T-helper 17 cell (primary cell): ENCODE data around the gene ADGRL4. TPM values are rescaled to one million over a fixed set of nuclear protein-coding genes. Genes with fewer than 3 reads are reported as not detected.

Experiments used
- ATAC-seq: fragments of 150-1000 bp; cut with Tn5 transposase; 2 replicates; pipeline ENCODE4 v1.10.0; 2021; ENCODE audit warnings: mild to moderate bottlenecking, moderate library complexity
- DNase-seq, 3 donors: peaks; one replicate each; pipeline versions ENCODE4 v3.0.0 to v3.0.0-alpha.2; 2020 to 2021
- H3K9me3 ChIP-seq: one replicate; pipeline ENCODE4 v1.7.0; 2013; ENCODE audit warnings: low read length, mild to moderate bottlenecking; ENCODE audit not compliant: control insufficient read depth, poor library complexity, severe bottlenecking
- H3K27ac Mint-ChIP-seq: one replicate; pipeline ENCODE4 v1.8.0; 2022; ENCODE audit warnings: mild to moderate bottlenecking, moderate library complexity, mixed read lengths
- H3K27me3 Mint-ChIP-seq: one replicate; pipeline ENCODE4 v1.8.0; 2022; ENCODE audit warnings: mixed read lengths
- H3K36me3 Mint-ChIP-seq: one replicate; pipeline ENCODE4 v1.8.0; 2022; ENCODE audit warnings: low read depth, mixed read lengths
- H3K4me1 Mint-ChIP-seq: one replicate; pipeline ENCODE4 v1.8.0; 2022; ENCODE audit warnings: mild to moderate bottlenecking, mixed read lengths
- H3K4me3 Mint-ChIP-seq: one replicate; pipeline ENCODE4 v1.8.0; 2022; ENCODE audit warnings: mild to moderate bottlenecking, moderate library complexity, mixed read lengths
- total RNA-seq, 4 donors: library from RNA in 2 of 4; stranded (reverse) in 2 of 4; gene quantifications; one replicate each; pipeline ENCODE4 v1.2.3 and lab custom pipeline; 2022 to 2026

ADGRL4 gene
- total RNA-seq, result not detected
- total RNA-seq (lab: John Stamatoyannopoulos, UW), result 0 reads per million in 2 donors

DNA sequence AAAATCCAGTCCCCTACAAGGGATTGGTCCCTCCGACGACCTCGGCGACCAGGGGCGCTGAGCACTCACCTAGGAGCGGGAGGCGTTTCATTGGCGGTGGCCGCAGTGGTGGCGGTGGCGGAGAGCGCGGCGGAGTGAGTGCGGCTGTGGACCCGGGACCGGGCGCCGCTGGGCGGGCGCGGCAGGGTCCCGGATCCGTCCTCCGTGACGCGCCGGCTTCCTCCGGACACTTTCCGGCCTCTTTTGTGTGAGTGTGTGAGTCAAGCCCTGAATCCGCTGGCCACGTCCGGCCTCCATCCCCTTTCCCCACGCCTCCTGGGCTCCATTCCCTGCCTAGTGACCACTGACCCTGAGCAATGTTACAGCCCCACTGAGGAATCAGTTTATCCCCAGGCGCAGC lies at the start of gene ADGRL4:
ADGRL4 (minus strand) TSS at position 167 of the 400 bp plus-strand sequence; CDS start at position 91, 76 bp downstream.
- Mint-ChIP-seq H3K36me3 (no peaks in the 10 kb centered on the region), H3K4me1 (no peaks in the 10 kb centered on the region), H3K27ac (no peak within 1 kb of the TSS), H3K27me3 (no peaks in the 10 kb centered on the region), H3K4me3 (no peak within 1 kb of the TSS)
- no peak for DNase-seq
- H3K9me3 ChIP-seq, result no peaks in the 10 kb centered on the region
- ATAC-seq, result no peak

- Mint-ChIP-seq H3K36me3 (peaks cover 2% of the 10 kb centered on the region), H3K4me1 (peaks cover 6% of the 10 kb centered on the region), H3K4me3 (no peak overlapping the region), H3K27me3 (no peaks in the 10 kb centered on the region), H3K27ac (no peak overlapping the region)
- no peak for DNase-seq
- ATAC-seq, result no peak
- no peaks in the 10 kb centered on the region for H3K9me3 ChIP-seq
These were observed 49.3 kb upstream of the ADGRL4 start for GRCh38 chr1:79055856-79056255.

DNA sequence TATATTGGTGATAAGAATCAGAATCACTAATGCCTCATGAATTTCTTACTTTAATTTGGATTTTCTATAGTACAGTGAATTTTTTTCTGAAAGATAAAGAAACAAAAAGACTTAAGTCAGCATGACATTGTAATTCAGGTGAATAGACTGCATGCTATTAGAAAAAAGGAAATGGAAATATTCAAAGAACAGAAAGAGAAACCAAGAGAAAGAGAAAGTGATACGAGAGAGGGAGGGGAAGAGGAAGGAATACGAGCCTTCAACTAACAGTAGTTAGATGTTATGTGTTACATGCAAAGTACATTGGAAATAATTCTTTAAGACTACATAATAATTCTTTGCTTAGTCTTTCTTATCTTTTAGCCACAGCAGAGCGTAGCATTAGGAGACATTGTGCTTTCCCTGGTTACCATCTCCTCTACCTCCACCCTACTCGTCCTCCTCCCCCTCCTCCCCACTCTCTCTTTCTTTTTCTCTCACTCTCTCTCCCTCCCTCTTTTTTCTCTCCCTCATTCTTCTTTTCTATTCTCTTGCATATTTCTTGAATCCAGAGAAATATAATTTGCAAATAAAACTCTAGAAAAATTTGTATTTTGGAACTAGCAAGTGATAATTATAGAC lies 46.4 kb upstream of the ADGRL4 start:
- Mint-ChIP-seq H3K27ac (no peak overlapping the region), H3K36me3 (peaks cover 2% of the 10 kb centered on the region), H3K27me3 (no peaks in the 10 kb centered on the region), H3K4me3 (peak overlapping the region; percentile 75), H3K4me1 (peaks cover 6% of the 10 kb centered on the region)
- H3K9me3 ChIP-seq, result no peaks in the 10 kb centered on the region
- no peak for ATAC-seq
- DNase-seq, result no peak

DNA sequence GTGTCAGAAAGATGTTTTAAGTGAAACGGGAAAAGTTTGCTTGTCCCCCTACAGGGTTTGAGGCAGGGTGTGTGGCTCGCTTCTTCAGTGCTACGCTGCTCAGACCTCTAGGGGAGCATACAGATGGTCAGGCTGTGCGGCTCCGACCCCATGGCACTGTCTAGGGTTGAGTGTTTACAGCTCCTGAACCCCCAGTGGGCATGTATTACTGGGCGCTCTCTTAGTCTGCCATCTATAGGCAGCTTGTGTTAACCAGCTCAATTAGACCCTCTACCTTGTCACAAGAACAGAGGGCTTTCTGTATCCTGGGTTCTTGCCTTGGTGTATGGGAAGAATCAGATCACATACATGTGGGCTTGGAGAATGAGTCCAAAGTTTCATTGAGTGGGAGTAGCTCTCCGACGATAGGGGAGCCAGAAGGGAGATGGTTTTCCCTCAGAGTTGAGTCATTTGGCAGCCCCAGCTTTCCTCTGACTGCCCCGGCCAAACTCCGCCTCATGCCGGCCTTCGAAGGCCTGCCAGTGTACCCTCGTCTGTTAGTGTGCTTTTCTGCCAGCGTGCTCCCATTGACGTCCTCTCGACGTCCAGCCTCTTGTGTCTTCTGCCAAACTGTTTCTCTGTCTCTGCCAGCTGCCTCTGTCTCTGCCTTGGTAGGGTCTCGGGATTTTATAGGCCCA lies 38.6 kb upstream of the ADGRL4 start:
- DNase-seq (no peak), ATAC-seq (no peak)
- H3K9me3 ChIP-seq, result no peaks in the 10 kb centered on the region
- Mint-ChIP-seq H3K27ac (no peak overlapping the region), H3K36me3 (no peaks in the 10 kb centered on the region), H3K4me1 (peaks cover 2% of the 10 kb centered on the region), H3K4me3 (no peak overlapping the region), H3K27me3 (no peaks in the 10 kb centered on the region)

- H3K4me1 Mint-ChIP-seq, result peaks cover 2% of the 10 kb centered on the region
- no peaks in the 10 kb centered on the region for H3K9me3 ChIP-seq
- DNase-seq, result no peak
- no peaks in the 10 kb centered on the region for H3K27me3 Mint-ChIP-seq
- ATAC-seq, result no peak
- no peak overlapping the region for H3K4me3 Mint-ChIP-seq
- no peak overlapping the region for H3K27ac Mint-ChIP-seq
- H3K36me3 Mint-ChIP-seq, result no peaks in the 10 kb centered on the region
These were observed 37.0 kb upstream of the ADGRL4 start for GRCh38 chr1:79043506-79043905.

DNA sequence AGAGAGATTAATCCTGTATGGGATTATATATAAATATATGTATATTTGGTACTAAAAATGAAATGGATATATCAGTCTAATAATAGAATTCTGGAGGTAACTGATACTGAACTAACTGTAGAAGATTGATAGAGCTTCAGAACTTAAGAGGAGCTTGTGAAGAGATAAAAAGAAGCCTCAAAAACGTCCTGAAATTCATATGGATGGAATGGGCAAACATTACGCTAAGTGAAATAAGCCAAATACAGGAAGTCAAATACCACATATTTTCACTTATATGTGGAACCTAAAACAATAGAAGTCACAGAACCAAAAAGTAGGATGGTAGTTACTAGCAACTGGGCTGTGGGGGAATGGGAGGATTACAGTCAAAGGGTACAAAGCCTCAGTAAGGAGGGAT lies 36.0 kb upstream of the ADGRL4 start:
- DNase-seq, result no peak
- Mint-ChIP-seq H3K36me3 (no peaks in the 10 kb centered on the region), H3K4me3 (no peak overlapping the region), H3K4me1 (peaks cover 2% of the 10 kb centered on the region), H3K27me3 (no peaks in the 10 kb centered on the region), H3K27ac (no peak overlapping the region)
- ATAC-seq, result no peak
- no peaks in the 10 kb centered on the region for H3K9me3 ChIP-seq

- Mint-ChIP-seq H3K27ac (no peak overlapping the region), H3K4me3 (no peak overlapping the region), H3K4me1 (peaks cover 2% of the 10 kb centered on the region), H3K27me3 (no peaks in the 10 kb centered on the region), H3K36me3 (no peaks in the 10 kb centered on the region)
- no peak for ATAC-seq
- H3K9me3 ChIP-seq, result no peaks in the 10 kb centered on the region
- no peak for DNase-seq
These were observed 35.6 kb upstream of the ADGRL4 start for GRCh38 chr1:79042117-79042516.

DNA sequence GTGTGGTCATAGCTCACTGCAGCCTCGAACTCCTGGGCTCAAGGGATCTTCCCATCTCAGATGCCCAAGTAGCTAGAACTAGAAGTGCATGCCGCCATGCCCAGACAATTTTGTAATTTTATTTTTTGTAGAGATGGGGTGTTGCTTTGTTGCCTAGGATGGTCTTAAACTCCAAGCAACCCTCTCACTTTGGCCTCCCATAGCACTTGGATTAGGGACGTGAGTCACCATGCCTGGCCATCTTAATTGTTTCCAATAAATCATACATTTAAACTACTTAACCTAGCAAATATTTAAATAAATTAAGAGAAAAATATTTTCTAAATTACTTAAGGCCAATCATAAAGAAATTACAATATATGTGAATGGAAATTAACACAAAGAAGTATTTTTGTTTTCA lies 35.1 kb upstream of the ADGRL4 start:
- peaks cover 2% of the 10 kb centered on the region for H3K4me1 Mint-ChIP-seq

GRCh38 chr1:79040424-79041082 lies 34.0 kb upstream of the ADGRL4 start:
- Mint-ChIP-seq H3K27ac (no peak overlapping the region), H3K27me3 (no peaks in the 10 kb centered on the region), H3K36me3 (no peaks in the 10 kb centered on the region), H3K4me3 (no peak overlapping the region), H3K4me1 (peaks cover 2% of the 10 kb centered on the region)
- DNase-seq (no peak), ATAC-seq (no peak)
- no peaks in the 10 kb centered on the region for H3K9me3 ChIP-seq

More for the DNA sequence above, 35.1 kb upstream of the ADGRL4 start:
- Mint-ChIP-seq H3K36me3 (no peaks in the 10 kb centered on the region), H3K27ac (no peak overlapping the region), H3K27me3 (no peaks in the 10 kb centered on the region), H3K4me3 (no peak overlapping the region)
- no peaks in the 10 kb centered on the region for H3K9me3 ChIP-seq
- DNase-seq (no peak), ATAC-seq (no peak)

GRCh38 chr1:79037085-79037484 lies 30.6 kb upstream of the ADGRL4 start:
- Mint-ChIP-seq H3K4me1 (peaks cover 2% of the 10 kb centered on the region), H3K27me3 (no peaks in the 10 kb centered on the region), H3K27ac (no peak overlapping the region), H3K36me3 (no peaks in the 10 kb centered on the region), H3K4me3 (no peak overlapping the region)
- no peak for ATAC-seq
- no peaks in the 10 kb centered on the region for H3K9me3 ChIP-seq
- DNase-seq, result no peak

DNA sequence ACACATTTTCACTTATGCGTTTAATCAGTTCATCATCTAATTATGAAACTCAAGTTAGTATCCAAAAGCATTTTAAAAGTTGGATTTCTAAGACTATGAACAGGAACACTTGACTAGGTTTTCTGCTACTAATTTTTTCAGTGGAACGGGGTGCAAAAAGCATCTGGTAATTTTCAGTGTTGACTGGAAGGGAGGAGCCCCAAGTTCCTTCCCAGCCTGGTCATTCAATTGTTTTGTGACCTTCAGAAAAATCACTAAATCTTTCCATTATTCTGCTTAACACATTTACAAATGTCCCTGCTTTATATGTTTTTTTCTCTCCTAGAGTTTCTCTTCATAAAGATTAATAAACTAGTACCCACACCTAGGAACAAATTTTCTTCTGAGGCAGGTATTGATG lies 6.0 kb upstream of the ADGRL4 start:
- Mint-ChIP-seq H3K4me3 (no peak overlapping the region), H3K27ac (no peak overlapping the region), H3K36me3 (no peaks in the 10 kb centered on the region), H3K27me3 (no peaks in the 10 kb centered on the region), H3K4me1 (no peaks in the 10 kb centered on the region)
- DNase-seq (no peak), ATAC-seq (no peak)
- H3K9me3 ChIP-seq, result no peaks in the 10 kb centered on the region

- Mint-ChIP-seq H3K36me3 (no peaks in the 10 kb centered on the region), H3K27me3 (no peaks in the 10 kb centered on the region), H3K4me1 (no peaks in the 10 kb centered on the region), H3K27ac (no peak overlapping the region), H3K4me3 (no peak overlapping the region)
- H3K9me3 ChIP-seq, result no peaks in the 10 kb centered on the region
- no peak for ATAC-seq
- DNase-seq, result no peak
These were observed 4.1 kb upstream of the ADGRL4 start for GRCh38 chr1:79010589-79010988.

GRCh38 chr1:79005945-79006344 lies 585 bp downstream of the ADGRL4 start:
- DNase-seq, result no peak
- H3K36me3 Mint-ChIP-seq, result no peaks in the 10 kb centered on the region
- H3K27me3 Mint-ChIP-seq, result no peaks in the 10 kb centered on the region
- H3K27ac Mint-ChIP-seq, result no peak overlapping the region
- ATAC-seq, result no peak
- no peak overlapping the region for H3K4me3 Mint-ChIP-seq
- H3K9me3 ChIP-seq, result no peaks in the 10 kb centered on the region
- H3K4me1 Mint-ChIP-seq, result no peaks in the 10 kb centered on the region
